DMS79 treated with DMSO at 0.1 percent for 48 hours (cell line): Measurements from ENCODE around the gene DTNA.

Source experiments
- DNase-seq: peaks from one replicate; lab custom pipeline; 2025; lab: John Stamatoyannopoulos, UW

DTNA gene

GRCh38 chr18:34807106-34807796, 97.2 kb downstream of the DTNA start:
- DNase-seq, result no peak

- no peak for DNase-seq
These were observed 98.3 kb downstream of the DTNA start for GRCh38 chr18:34808389-34808788.

- DNase-seq, result no peak
These were observed 99.5 kb downstream of the DTNA start for GRCh38 chr18:34809451-34810072.

- DNase-seq, result no peak
These were observed 106.1 kb downstream of the DTNA start for GRCh38 chr18:34816183-34816582.

- DNase-seq, result no peak
These were observed 107.5 kb downstream of the DTNA start for GRCh38 chr18:34817636-34818035.

GRCh38 chr18:34818064-34818463, 108.0 kb downstream of the DTNA start:
- no peak for DNase-seq

- no peak for DNase-seq
These were observed 110.4 kb downstream of the DTNA start for GRCh38 chr18:34820360-34821065.

GRCh38 chr18:34821669-34822210, 111.6 kb downstream of the DTNA start:
- DNase-seq, result no peak

- DNase-seq, result no peak
These were observed 118.0 kb downstream of the DTNA start for GRCh38 chr18:34828093-34828492.

GRCh38 chr18:34834897-34835296, 124.8 kb downstream of the DTNA start:
- DNase-seq, result no peak

- DNase-seq, result no peak
These were observed 125.4 kb downstream of the DTNA start for GRCh38 chr18:34835466-34835865.

- no peak for DNase-seq
These were observed 127.7 kb downstream of the DTNA start for GRCh38 chr18:34837769-34838272.

- DNase-seq, result no peak
These were observed 128.6 kb downstream of the DTNA start for GRCh38 chr18:34838669-34839068.

- DNase-seq, result no peak
These were observed 130.2 kb downstream of the DTNA start for GRCh38 chr18:34840256-34840826.

- no peak for DNase-seq
These were observed 131.8 kb downstream of the DTNA start for GRCh38 chr18:34841891-34842290.

GRCh38 chr18:34844072-34844471, 134.0 kb downstream of the DTNA start:
- DNase-seq, result no peak

- DNase-seq, result no peak
These were observed 134.8 kb downstream of the DTNA start for GRCh38 chr18:34844732-34845459.

GRCh38 chr18:34847408-34847807, 137.3 kb downstream of the DTNA start:
- no peak for DNase-seq

GRCh38 chr18:34848156-34848555, 138.1 kb downstream of the DTNA start:
- DNase-seq, result no peak

- no peak for DNase-seq
These were observed 138.6 kb downstream of the DTNA start for GRCh38 chr18:34848695-34849094.

GRCh38 chr18:34857320-34857719, 147.2 kb downstream of the DTNA start:
- DNase-seq, result no peak

GRCh38 chr18:34858188-34858587, 148.1 kb downstream of the DTNA start:
- DNase-seq, result no peak
